B cell (primary cell): ENCODE data around the gene RIC8B. TPM values are rescaled to one million over a fixed set of nuclear protein-coding genes. Genes with fewer than 3 reads are reported as not detected.
A peak's percentile ranks its signal among the peaks of the same experiment; 100 is the strongest.

Experiments
- ATAC-seq: fragments of 200-7000 bp; cut with Tn5 transposase; one replicate; pipeline ENCODE4 v1.10.0; 2021; ENCODE audit warnings: low read depth, mild to moderate bottlenecking, moderate number of reproducible peaks, moderate library complexity
- CTCF ChIA-PET: fragments of 350-600 bp; sonication (Branson Sonifier 250); formaldehyde crosslinking; loops from one replicate; lab custom pipeline; 2021; ENCODE audit warnings: antibody characterized with exemption, inconsistent platforms; lab: Charles Lee
- POLR2A ChIA-PET: fragments of 350-600 bp; sonication (Branson Sonifier 250); formaldehyde crosslinking; loops from one replicate; lab custom pipeline; 2021; ENCODE audit warnings: antibody characterized with exemption; lab: Charles Lee
- DNase-seq: peaks from one replicate; pipeline ENCODE4 v3.0.0; 2013
- H2AFZ ChIP-seq: 2 replicates; pipeline ENCODE4 v1.6.1; 2012; ENCODE audit warnings: mild to moderate bottlenecking, low read depth, low read length; ENCODE audit not compliant: insufficient read depth, poor library complexity, severe bottlenecking
- H3K27ac ChIP-seq, 2 donors: 1 replicate in 1 of 2; 2 replicates in 1 of 2; pipeline ENCODE4 v1.5.1; 2012 to 2013; ENCODE audit warnings: low read length in 2 of 2, mild to moderate bottlenecking in 2 of 2, moderate library complexity in 1 of 2
- H3K27me3 ChIP-seq, 4 experiments: fragments of 200-600 bp in 1 of 4; sonication (generic) in 1 of 4; replicated peaks in 1 of 4; 1 replicate in 2 of 4; 2 replicates in 2 of 4; pipeline versions ENCODE4 v1.6.1 to v1.7.0; 2013 to 2016; ENCODE audit warnings: low read length in 3 of 4, mild to moderate bottlenecking in 2 of 4, mixed read lengths in 1 of 4, moderate library complexity in 1 of 4; ENCODE audit not compliant: insufficient read depth in 4 of 4, control insufficient read depth in 3 of 4; ENCODE audit errors: control extremely low read depth in 1 of 4
- H3K36me3 ChIP-seq, 2 experiments: replicated peaks in 1 of 2; 1 replicate in 1 of 2; 2 replicates in 1 of 2; pipeline versions ENCODE4 v1.6.1 to v1.7.1; 2013; ENCODE audit warnings: low read length in 1 of 2; ENCODE audit not compliant: insufficient read depth in 2 of 2, control insufficient read depth in 1 of 2; ENCODE audit errors: control extremely low read depth in 1 of 2, extremely low read depth in 1 of 2
- H3K4me1 ChIP-seq, 2 donors: fragments of 200-600 bp in 1 of 2; sonication (generic) in 1 of 2; 1 replicate in 1 of 2; 2 replicates in 1 of 2; pipeline versions ENCODE4 v1.5.1 to v1.6.1; 2013 to 2017; ENCODE audit warnings: low read length in 2 of 2; ENCODE audit not compliant: control insufficient read depth in 2 of 2, insufficient read depth in 2 of 2
- H3K4me2 ChIP-seq: replicated peaks from 2 replicates; pipeline ENCODE3; 2012; ENCODE audit warnings: mild to moderate bottlenecking, low read depth, low read length; ENCODE audit not compliant: poor library complexity, severe bottlenecking
- H3K4me3 ChIP-seq, 5 experiments: fragments of 200-600 bp in 1 of 5; sonication (generic) in 1 of 5; 1 replicate in 3 of 5; 2 replicates in 2 of 5; pipeline versions ENCODE4 v1.5.1 to v1.7.0; 2011 to 2016; ENCODE audit warnings: low read length in 4 of 5, mild to moderate bottlenecking in 4 of 5, low read depth in 2 of 5, control low read depth in 1 of 5, moderate library complexity in 1 of 5; ENCODE audit not compliant: insufficient read depth in 1 of 5; ENCODE audit errors: control extremely low read depth in 1 of 5, extremely low read depth in 1 of 5
- H3K79me2 ChIP-seq: fragments of 200-600 bp; sonication (generic); one replicate; pipeline ENCODE4 v1.6.0; 2016; ENCODE audit warnings: low read length; ENCODE audit not compliant: control insufficient read depth, insufficient read depth
- H3K9ac ChIP-seq: fragments of 200-600 bp; sonication (generic); 2 replicates; pipeline ENCODE4 v1.6.1; 2017; ENCODE audit warnings: mild to moderate bottlenecking, low read length, moderate library complexity
- H3K9me3 ChIP-seq, 3 donors: one replicate each; pipeline versions ENCODE4 v1.6.1 to v1.7.1; 2013; ENCODE audit warnings: low read length in 2 of 3; ENCODE audit not compliant: control insufficient read depth in 2 of 3, insufficient read depth in 1 of 3; ENCODE audit errors: control extremely low read depth in 1 of 3
- H4K20me1 ChIP-seq: 2 replicates; pipeline ENCODE4 v1.6.0; 2012; ENCODE audit warnings: mild to moderate bottlenecking, low read length; ENCODE audit not compliant: insufficient read depth, control insufficient read depth, poor library complexity, severe bottlenecking
- H3K27ac Mint-ChIP-seq: one replicate; pipeline ENCODE4 v1.8.0; 2021; ENCODE audit warnings: mixed read lengths
- H3K27me3 Mint-ChIP-seq: one replicate; pipeline ENCODE4 v1.8.0; 2021; ENCODE audit warnings: mixed read lengths
- H3K4me1 Mint-ChIP-seq: one replicate; pipeline ENCODE4 v1.8.0; 2021; ENCODE audit warnings: mixed read lengths
- H3K4me3 Mint-ChIP-seq: one replicate; pipeline ENCODE4 v1.8.0; 2021; ENCODE audit warnings: mixed read lengths
- H3K9me3 Mint-ChIP-seq: one replicate; pipeline ENCODE4 v1.8.0; 2022; ENCODE audit warnings: mixed read lengths; ENCODE audit not compliant: insufficient read depth
- EZH2 ChIP-seq: IDR thresholded peaks from 2 replicates; pipeline ENCODE4 v1.6.1; 2012; ENCODE audit warnings: borderline replicate concordance, low read depth, mild to moderate bottlenecking, moderate library complexity, low read length; ENCODE audit not compliant: insufficient read depth, poor library complexity, severe bottlenecking
- WGBS: methylation state at CpG from one replicate; pipeline ENCODE4 v1.1.5; 2013; ENCODE audit warnings: missing lambda C conversion rate; ENCODE audit not compliant: insufficient coverage; 5-methylcytosine and 5-hydroxymethylcytosine counted together
- intact Hi-C: fragments of 100-400 bp; cut with micrococcal nuclease; formaldehyde crosslinking; loops from one replicate; pipeline ENCODE4 v1.10.0; 2022
- polyA plus RNA-seq: library from polyadenylated mRNA; depleted of rRNA; stranded (reverse); fragments of >200 nt; gene quantifications from 2 replicates; pipeline ENCODE4 v1.2.3, GENCODE V29; 2012
- total RNA-seq, 2 donors: library from RNA; stranded (reverse); fragments of 120-200 nt in 1 of 2; gene quantifications; 1 replicate in 1 of 2; 2 replicates in 1 of 2; pipeline versions ENCODE4 v1.2.3 to v1.2.4, GENCODE V29; 2013 to 2022
- TF ChIP-seq, protein P1 (sequence below): fragments of 200-600 bp; IDR thresholded peaks from one replicate; pipeline ENCODE4 v1.8.0; 2022; ENCODE audit warnings: antibody characterized with exemption, mild to moderate bottlenecking

RIC8B gene
- total and polyA plus RNA-seq, 2 donors (not counting 1 experiment from before 2014, with no cell fraction given), result 3.0 to 14.8 TPM

DNA sequence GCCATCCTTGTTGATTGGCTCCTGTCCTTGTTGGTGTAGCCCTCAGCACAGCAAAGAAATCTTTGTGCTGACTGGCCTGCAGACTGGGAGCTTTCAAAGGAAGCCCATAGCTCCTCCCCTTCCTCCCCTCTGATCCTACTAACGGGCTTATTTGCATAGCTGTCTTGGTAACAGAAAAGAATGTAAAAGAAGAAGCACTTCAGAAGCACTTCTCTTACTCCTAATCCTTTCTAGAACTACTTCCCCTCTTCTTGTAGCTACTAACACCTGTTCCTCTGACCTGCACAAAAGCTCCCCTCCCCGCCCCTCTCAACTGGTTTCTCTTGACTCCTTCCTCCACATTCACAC, 14.3 kb upstream of the RIC8B start:
- Mint-ChIP-seq H3K4me3 (peak overlapping the region; percentile 65), H3K27me3 (no peaks in the 10 kb centered on the region), H3K4me1 (peaks cover 23% of the 10 kb centered on the region), H3K27ac (peak overlapping the region; percentile 85), H3K9me3 (no peaks in the 10 kb centered on the region)
- no peaks in the 10 kb centered on the region for H3K9me3 ChIP-seq
- intact Hi-C loops, result loop anchor here (1.0 kb wide), 1 partner anchor 14 kb away; the partner anchor contains the start of gene RIC8B
- TF ChIP-seq, protein P1, sequence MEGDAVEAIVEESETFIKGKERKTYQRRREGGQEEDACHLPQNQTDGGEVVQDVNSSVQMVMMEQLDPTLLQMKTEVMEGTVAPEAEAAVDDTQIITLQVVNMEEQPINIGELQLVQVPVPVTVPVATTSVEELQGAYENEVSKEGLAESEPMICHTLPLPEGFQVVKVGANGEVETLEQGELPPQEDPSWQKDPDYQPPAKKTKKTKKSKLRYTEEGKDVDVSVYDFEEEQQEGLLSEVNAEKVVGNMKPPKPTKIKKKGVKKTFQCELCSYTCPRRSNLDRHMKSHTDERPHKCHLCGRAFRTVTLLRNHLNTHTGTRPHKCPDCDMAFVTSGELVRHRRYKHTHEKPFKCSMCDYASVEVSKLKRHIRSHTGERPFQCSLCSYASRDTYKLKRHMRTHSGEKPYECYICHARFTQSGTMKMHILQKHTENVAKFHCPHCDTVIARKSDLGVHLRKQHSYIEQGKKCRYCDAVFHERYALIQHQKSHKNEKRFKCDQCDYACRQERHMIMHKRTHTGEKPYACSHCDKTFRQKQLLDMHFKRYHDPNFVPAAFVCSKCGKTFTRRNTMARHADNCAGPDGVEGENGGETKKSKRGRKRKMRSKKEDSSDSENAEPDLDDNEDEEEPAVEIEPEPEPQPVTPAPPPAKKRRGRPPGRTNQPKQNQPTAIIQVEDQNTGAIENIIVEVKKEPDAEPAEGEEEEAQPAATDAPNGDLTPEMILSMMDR, result no peak
- no peak for TF ChIP-seq EZH2
- H3K4me1 ChIP-seq, result peaks cover 20 to 22% of the 10 kb centered on the region in 2 donors
- CTCF ChIA-PET, result interaction anchor here (0.5 to 1.0 kb wide), 2 partner anchors 15 to 194 kb away, joined by 3 read pairs; no protein-coding TSS in a partner anchor
- DNase-seq (peak; percentile 78), ATAC-seq (peak; percentile 99)
- peak overlapping the region in 3 of 5 experiments; percentile 5 to 31 (median 19) for H3K4me3 ChIP-seq
- peak overlapping the region; percentile 26 to 52 for H3K27ac ChIP-seq
- peak overlapping the region; percentile 2 for H3K9ac ChIP-seq
- POLR2A ChIA-PET, result interaction anchor here (0.5 kb wide), 1 partner anchor 10 kb away, joined by 3 read pairs; no protein-coding TSS in a partner anchor
- WGBS, result no CpG with 5 or more reads among the region's 2 CpGs
- H3K4me2 ChIP-seq, result peak overlapping the region; percentile 52
- H2AFZ ChIP-seq, result peak overlapping the region; percentile 39
- H3K27me3 ChIP-seq, result peaks cover 0 to 8% (median 0%) of the 10 kb centered on the region in 4 experiments
- H3K36me3 ChIP-seq, result no peaks in the 10 kb centered on the region
- no peaks in the 10 kb centered on the region for H4K20me1 ChIP-seq
- no peaks in the 10 kb centered on the region for H3K79me2 ChIP-seq

DNA sequence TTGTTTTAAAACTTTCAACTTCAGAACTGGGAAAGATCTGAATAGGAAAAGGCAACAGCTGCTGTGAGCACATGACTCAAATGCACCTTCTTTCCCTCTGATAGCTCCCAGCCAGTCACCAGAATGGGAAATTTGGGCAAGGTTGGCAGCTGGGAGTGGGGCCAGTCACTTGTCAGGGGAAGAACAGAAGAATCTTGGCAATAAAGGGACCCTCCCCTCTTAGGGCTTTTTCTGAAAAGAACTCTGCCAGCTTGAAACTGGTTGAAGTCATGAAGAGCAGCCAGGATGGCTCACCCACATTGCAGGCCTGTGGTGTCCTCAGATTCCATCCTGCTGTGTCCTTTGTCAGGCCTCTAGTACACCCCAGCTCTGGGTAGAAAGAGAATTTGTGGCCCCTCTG, 10.3 kb upstream of the RIC8B start:
- CTCF ChIA-PET, result no interaction called here
- H3K79me2 ChIP-seq, result no peaks in the 10 kb centered on the region
- ATAC-seq (no peak), DNase-seq (no peak)
- peaks cover 0 to 11% (median 0%) of the 10 kb centered on the region in 4 experiments for H3K27me3 ChIP-seq
- POLR2A ChIA-PET, result no interaction called here
- Mint-ChIP-seq H3K4me1 (peaks cover 18% of the 10 kb centered on the region), H3K9me3 (no peaks in the 10 kb centered on the region), H3K27me3 (peaks cover 28% of the 10 kb centered on the region), H3K27ac (no peak overlapping the region), H3K4me3 (no peak overlapping the region)
- no peak overlapping the region for H3K9ac ChIP-seq
- no peak overlapping the region for H3K4me2 ChIP-seq
- H3K4me1 ChIP-seq, result peaks cover 20 to 21% of the 10 kb centered on the region in 2 donors
- no peaks in the 10 kb centered on the region for H3K9me3 ChIP-seq
- H3K36me3 ChIP-seq, result no peaks in the 10 kb centered on the region
- TF ChIP-seq, protein P1, result no peak
- no peak for TF ChIP-seq EZH2
- H3K27ac ChIP-seq, result no peak overlapping the region
- intact Hi-C loops, result no loop called here
- no peak overlapping the region for H3K4me3 ChIP-seq
- H2AFZ ChIP-seq, result no peak overlapping the region
- no peaks in the 10 kb centered on the region for H4K20me1 ChIP-seq
